Peyer's patch (tissue), 4 donors: ENCODE measurements around the gene TNIK. TPM values are rescaled to one million over a fixed set of nuclear protein-coding genes. Genes with fewer than 3 reads are reported as not detected.

ENCODE experiments used
- DNase-seq, 3 donors: peaks; one replicate each; pipeline ENCODE4 v3.0.0-alpha.2; 2017 to 2019
- H3K27ac ChIP-seq, 4 donors: fragments of 200-600 bp; sonication (generic); one replicate each; pipeline ENCODE4 v1.5.1; 2016 to 2019
- H3K27me3 ChIP-seq, 2 donors: fragments of 200-600 bp; sonication (generic); one replicate each; pipeline ENCODE4 v1.5.1; 2019
- H3K36me3 ChIP-seq, 3 donors: fragments of 200-600 bp; sonication (generic); one replicate each; pipeline ENCODE4 v1.5.1; 2016 to 2019
- H3K4me1 ChIP-seq, 4 donors: fragments of 200-600 bp; sonication (generic); one replicate each; pipeline ENCODE4 v1.5.1; 2016 to 2019
- H3K4me3 ChIP-seq, 4 donors: fragments of 200-600 bp; sonication (generic); 1 replicate in 3 of 4; 2 replicates in 1 of 4; pipeline ENCODE4 v1.5.1; 2016 to 2019; ENCODE audit warnings: mild to moderate bottlenecking in 1 of 4
- H3K9me3 ChIP-seq, 4 donors: fragments of 200-600 bp; sonication (generic); one replicate each; pipeline ENCODE4 v1.5.1; 2016 to 2019; ENCODE audit warnings: mild to moderate bottlenecking in 1 of 4
- POLR2A ChIP-seq, 2 donors: fragments of 450-650 bp; IDR thresholded peaks; one replicate each; pipeline ENCODE4 v1.5.1; 2017; ENCODE audit warnings: antibody characterized with exemption in 2 of 2, mild to moderate bottlenecking in 2 of 2, moderate library complexity in 2 of 2
- total RNA-seq, 4 donors: library from RNA; depleted of rRNA; stranded (reverse); fragments of >200 nt; gene quantifications; one replicate each; pipeline ENCODE4 v1.1.0, GENCODE V29; 2016
- TF ChIP-seq, protein P1 (sequence below), 6 experiments: fragments of 450-650 bp in 4 of 6; fragments of 200-600 bp in 2 of 6; sonication (generic) in 1 of 6; IDR thresholded peaks; one replicate each; pipeline ENCODE4 v1.5.1; 2017 to 2019; ENCODE audit warnings: antibody characterized with exemption in 6 of 6, mild to moderate bottlenecking in 3 of 6, moderate library complexity in 1 of 6

Gene TNIK
- total RNA-seq, 4 donors from 2014 or later: 37.1 to 84.8 (median 74.4) TPM

GRCh38 chr3:171460725-171461524 is 720 bp upstream of the TNIK start:
- H3K4me3 ChIP-seq: peak overlapping the region; percentile 69 to 98 (median 74)
- no peaks in the 10 kb centered on the region for H3K36me3 ChIP-seq
- TF ChIP-seq, protein P1, sequence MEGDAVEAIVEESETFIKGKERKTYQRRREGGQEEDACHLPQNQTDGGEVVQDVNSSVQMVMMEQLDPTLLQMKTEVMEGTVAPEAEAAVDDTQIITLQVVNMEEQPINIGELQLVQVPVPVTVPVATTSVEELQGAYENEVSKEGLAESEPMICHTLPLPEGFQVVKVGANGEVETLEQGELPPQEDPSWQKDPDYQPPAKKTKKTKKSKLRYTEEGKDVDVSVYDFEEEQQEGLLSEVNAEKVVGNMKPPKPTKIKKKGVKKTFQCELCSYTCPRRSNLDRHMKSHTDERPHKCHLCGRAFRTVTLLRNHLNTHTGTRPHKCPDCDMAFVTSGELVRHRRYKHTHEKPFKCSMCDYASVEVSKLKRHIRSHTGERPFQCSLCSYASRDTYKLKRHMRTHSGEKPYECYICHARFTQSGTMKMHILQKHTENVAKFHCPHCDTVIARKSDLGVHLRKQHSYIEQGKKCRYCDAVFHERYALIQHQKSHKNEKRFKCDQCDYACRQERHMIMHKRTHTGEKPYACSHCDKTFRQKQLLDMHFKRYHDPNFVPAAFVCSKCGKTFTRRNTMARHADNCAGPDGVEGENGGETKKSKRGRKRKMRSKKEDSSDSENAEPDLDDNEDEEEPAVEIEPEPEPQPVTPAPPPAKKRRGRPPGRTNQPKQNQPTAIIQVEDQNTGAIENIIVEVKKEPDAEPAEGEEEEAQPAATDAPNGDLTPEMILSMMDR (IDR thresholded peaks at IDR 0.05): peak in 4 of 6 experiments; percentile 9 to 43 (median 32)
- TF ChIP-seq POLR2A (IDR thresholded peaks at IDR 0.05): no peak
- peak overlapping the region; percentile 68 to 90 (median 86) for H3K27ac ChIP-seq
- H3K9me3 ChIP-seq: no peaks in the 10 kb centered on the region
- no peaks in the 10 kb centered on the region for H3K27me3 ChIP-seq
- DNase-seq: peak; percentile 42 to 77 (median 73)
- peaks cover 0 to 20% (median 3%) of the 10 kb centered on the region in 4 donors for H3K4me1 ChIP-seq

DNA sequence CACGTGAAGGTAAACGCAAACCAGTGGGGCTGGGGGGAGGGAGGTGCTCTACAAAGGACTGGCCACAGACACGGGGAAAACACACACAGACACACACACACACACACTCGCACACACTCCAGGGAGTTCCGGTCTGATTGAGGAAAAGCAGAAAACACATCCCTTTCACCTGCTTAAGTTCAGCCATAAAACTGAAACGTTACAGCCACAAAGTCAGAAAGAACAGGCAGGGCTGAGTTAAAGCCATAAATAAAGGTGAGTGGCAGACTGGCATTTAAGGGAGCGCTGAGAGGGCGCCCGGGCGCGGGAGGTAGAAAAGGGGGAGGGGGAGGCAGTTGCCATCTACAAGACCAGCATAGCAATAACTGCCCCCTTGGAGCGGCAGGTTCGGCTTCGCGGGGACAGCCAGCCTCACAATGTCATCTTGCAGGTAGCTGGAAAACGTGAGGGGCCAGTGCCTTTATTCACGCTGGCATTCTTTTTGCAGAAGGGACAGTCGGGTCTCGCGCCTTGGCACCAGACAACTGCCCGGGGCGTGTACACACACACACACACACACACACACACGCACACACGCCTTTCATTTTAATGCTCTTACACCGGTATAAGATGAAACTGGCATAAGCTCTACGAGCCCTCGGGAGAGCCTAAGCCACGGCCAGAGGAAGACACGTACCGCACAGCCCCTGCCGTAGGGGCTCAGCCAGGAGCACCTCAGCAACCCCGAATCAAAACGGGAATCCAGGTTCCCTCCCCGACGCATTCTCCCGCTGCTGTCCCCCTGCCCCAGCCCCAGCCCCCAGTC is 866 bp downstream of the TNIK start:
- TF ChIP-seq, protein P1 (IDR thresholded peaks at IDR 0.05): no peak
- peak; percentile 37 to 39 for TF ChIP-seq POLR2A (IDR thresholded peaks at IDR 0.05)
- Histone ChIP-seq H3K4me3 (peak overlapping the region; percentile 69 to 98 (median 74)), H3K27ac (peak overlapping the region; percentile 68 to 90 (median 86)), H3K4me1 (peaks cover 0 to 32% (median 3%) of the 10 kb centered on the region in 4 donors), H3K36me3 (no peaks in the 10 kb centered on the region), H3K27me3 (no peaks in the 10 kb centered on the region), H3K9me3 (no peaks in the 10 kb centered on the region)
- DNase-seq: peak; percentile 40 to 73 (median 73)

DNA sequence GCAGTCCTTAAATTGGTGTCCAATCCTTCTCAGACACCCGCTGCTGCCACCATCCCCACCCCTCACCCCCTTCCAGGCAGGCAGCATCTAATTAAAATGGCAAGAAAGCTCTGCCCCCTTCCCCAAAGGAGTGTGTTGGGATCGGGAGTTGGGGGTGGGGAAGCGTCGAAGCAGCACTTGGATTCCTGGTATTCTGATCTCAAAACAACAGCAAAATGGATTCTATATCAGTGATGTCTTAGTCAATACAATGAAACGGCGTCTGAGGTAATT is 1.4 kb downstream of the TNIK start:
- no peaks in the 10 kb centered on the region for H3K9me3 ChIP-seq
- peaks cover 0 to 36% (median 3%) of the 10 kb centered on the region in 4 donors for H3K4me1 ChIP-seq
- peak overlapping the region; percentile 68 to 90 (median 86) for H3K27ac ChIP-seq
- peak overlapping the region; percentile 69 to 98 (median 74) for H3K4me3 ChIP-seq
- no peaks in the 10 kb centered on the region for H3K27me3 ChIP-seq
- no peak for DNase-seq
- no peak for TF ChIP-seq POLR2A (IDR thresholded peaks at IDR 0.05)
- TF ChIP-seq, protein P1 (IDR thresholded peaks at IDR 0.05): no peak
- no peaks in the 10 kb centered on the region for H3K36me3 ChIP-seq

DNA sequence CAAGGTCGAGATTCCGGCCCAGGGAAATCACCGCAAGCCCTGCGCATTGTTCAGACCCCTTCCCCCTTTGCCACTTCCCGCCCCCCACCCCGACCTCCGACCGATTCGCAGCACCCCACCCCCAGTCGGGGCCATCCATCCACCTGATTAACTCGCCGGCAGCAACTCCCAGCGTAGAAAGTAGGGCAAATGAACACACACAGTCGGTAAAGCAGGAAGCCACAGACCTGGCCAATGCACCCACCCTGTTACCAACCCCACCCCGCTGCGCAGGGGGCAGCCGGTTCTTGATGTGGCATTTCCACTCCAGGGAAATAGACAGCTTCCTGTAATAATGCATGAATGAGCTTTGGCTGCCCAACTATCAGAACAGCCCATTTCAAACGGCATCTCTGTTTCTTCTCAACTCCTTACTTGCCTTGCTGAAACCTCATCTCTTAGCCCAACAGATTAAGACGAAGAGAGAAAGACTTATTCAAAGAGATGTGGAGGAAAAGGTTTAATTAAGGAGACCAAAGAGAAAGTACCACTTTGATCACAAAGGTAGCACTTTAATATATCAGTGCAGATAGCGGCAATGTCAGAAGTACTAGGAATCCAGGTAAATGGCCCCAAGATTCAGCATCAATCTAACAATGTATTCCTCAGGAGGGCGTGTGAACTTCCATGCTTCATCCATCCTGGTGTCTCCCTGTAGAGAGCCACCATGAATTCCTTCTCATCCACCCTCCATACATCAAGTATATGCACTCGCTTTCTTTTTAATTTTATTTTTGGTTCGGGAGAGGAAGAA is 1.9 kb downstream of the TNIK start:
- no peaks in the 10 kb centered on the region for H3K27me3 ChIP-seq
- peak overlapping the region; percentile 68 to 90 (median 86) for H3K27ac ChIP-seq
- peak overlapping the region; percentile 69 to 98 (median 74) for H3K4me3 ChIP-seq
- H3K4me1 ChIP-seq: peaks cover 0 to 39% (median 3%) of the 10 kb centered on the region in 4 donors
- TF ChIP-seq POLR2A (IDR thresholded peaks at IDR 0.05): no peak
- TF ChIP-seq, protein P1 (IDR thresholded peaks at IDR 0.05): no peak
- peak; percentile 37 to 59 (median 55) for DNase-seq
- H3K9me3 ChIP-seq: no peaks in the 10 kb centered on the region
- no peaks in the 10 kb centered on the region for H3K36me3 ChIP-seq

DNA sequence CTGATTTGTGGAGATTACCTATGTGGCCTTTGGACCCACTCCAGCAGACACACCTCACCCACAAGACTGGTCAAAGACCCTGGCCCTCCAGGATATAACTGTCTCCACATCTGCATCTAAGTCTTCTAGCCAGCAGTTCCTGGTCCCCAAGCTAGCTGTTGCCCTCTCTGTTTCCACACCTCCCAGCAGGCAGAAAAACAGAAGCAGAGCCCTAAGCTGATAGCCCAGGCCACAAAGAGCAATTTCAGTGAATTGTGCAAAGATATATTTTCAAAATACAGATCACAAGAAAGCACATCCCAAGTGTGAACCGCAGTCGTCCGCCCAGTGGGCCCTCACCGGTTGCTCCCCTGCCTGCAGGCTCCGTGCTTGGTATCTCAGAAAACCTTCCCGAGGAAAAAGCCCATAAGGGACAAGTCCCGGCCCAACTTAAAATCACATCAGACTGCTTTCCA is 2.6 kb downstream of the TNIK start:
- Histone ChIP-seq H3K4me3 (peak overlapping the region; percentile 69 to 98 (median 74)), H3K27ac (peak overlapping the region; percentile 68 to 90 (median 86)), H3K36me3 (no peaks in the 10 kb centered on the region), H3K9me3 (no peaks in the 10 kb centered on the region), H3K4me1 (peaks cover 0 to 39% (median 3%) of the 10 kb centered on the region in 4 donors), H3K27me3 (no peaks in the 10 kb centered on the region)
- peak in 2 of 3 donors; percentile 54 to 72 for DNase-seq
- TF ChIP-seq, protein P1 (IDR thresholded peaks at IDR 0.05): no peak
- TF ChIP-seq POLR2A (IDR thresholded peaks at IDR 0.05): peak; percentile 43 to 46
